K562 (cell line): ENCODE results near the gene TFCP2L1. TPM values are rescaled to one million over a fixed set of nuclear protein-coding genes. Genes with fewer than 3 reads are reported as not detected.

ENCODE experiments used
- CBX8 ChIP-seq: fragments of 200-600 bp; sonication (generic); IDR thresholded peaks from 2 replicates; pipeline ENCODE4 v1.6.1; 2012; ENCODE audit warnings: borderline replicate concordance, mixed run types, low read depth, mild to moderate bottlenecking, moderate library complexity, mixed read lengths, low read length, control low read depth, inconsistent platforms; ENCODE audit not compliant: poor library complexity, severe bottlenecking; ENCODE audit errors: extremely low read depth
- ESRRB ChIP-seq: fragments of 250-450 bp; sonication (Bioruptor Pico); IDR thresholded peaks from 2 replicates; pipeline ENCODE4 v1.5.0; 2020; ENCODE audit warnings: mild to moderate bottlenecking, moderate library complexity, borderline replicate concordance
- KLF6 ChIP-seq: fragments of 250-450 bp; sonication (Bioruptor Pico); IDR thresholded peaks from 2 replicates; pipeline ENCODE4 v1.4.0; 2020; ENCODE audit warnings: mild to moderate bottlenecking, moderate library complexity, borderline replicate concordance
- ZNF143 ChIP-seq: sonication (generic); formaldehyde crosslinking; IDR thresholded peaks from 2 replicates; pipeline ENCODE4 v1.9.0; 2022; ENCODE audit warnings: mild to moderate bottlenecking, missing genetic modification reagents
- ZNF707 ChIP-seq: fragments of 250-450 bp; sonication (Bioruptor Pico); conservative IDR thresholded peaks from 2 replicates; pipeline ENCODE4 v1.8.0; 2022; ENCODE audit warnings: inconsistent platforms, mild to moderate bottlenecking, moderate library complexity
- polyA plus RNA-seq, 8 experiments: library from polyadenylated mRNA; depleted of rRNA in 4 of 8; stranded (reverse) in 5 of 8; unstranded in 3 of 8; fragments of >200 nt; fragmentation: Nextera tagmentation in 2 of 8; fragmentation: Illumina TruSeq in 1 of 8; extraction: Ambion mirVana in 2 of 8; extraction: Trizol in 1 of 8; gene quantifications; 2 replicates each; pipeline versions ENCODE4 v1.2.1 to v1.2.3, GENCODE V29; 2011 to 2014; ENCODE audit warnings: inconsistent platforms in 1 of 8, missing spikeins in 1 of 8
- total RNA-seq, 7 experiments: library from RNA; depleted of rRNA in 6 of 7; stranded (reverse); fragments of >200 nt in 6 of 7; fragmentation: Illumina TruSeq in 2 of 7; extraction: Trizol in 2 of 7; gene quantifications; 2 replicates each; pipeline versions ENCODE4 v1.2.1 to v1.2.3, GENCODE V29; 2011 to 2021; ENCODE audit warnings: low replicate concordance in 1 of 7
- TF ChIP-seq, protein P1 (sequence below): fragments of 250-450 bp; sonication (Bioruptor Pico); IDR thresholded peaks from 2 replicates; pipeline ENCODE4 v1.4.0; 2020
- TF ChIP-seq, protein P2 (sequence below): fragments of 450-650 bp; formaldehyde crosslinking; IDR thresholded peaks from 2 replicates; pipeline ENCODE4 v1.4.0; 2020; ENCODE audit warnings: mild to moderate bottlenecking
- TF ChIP-seq, protein P3 (sequence below): fragments of 450-650 bp; IDR thresholded peaks from 2 replicates; pipeline ENCODE4 v1.6.1; 2017; ENCODE audit warnings: mild to moderate bottlenecking, moderate library complexity

The TFCP2L1 gene
- total and polyA plus RNA-seq, 9 of the 15 experiments (the other 6 are each of a cell fraction or from before 2014, with no cell fraction given) = 0.08 to 1.00 (median 0.42) TPM

DNA sequence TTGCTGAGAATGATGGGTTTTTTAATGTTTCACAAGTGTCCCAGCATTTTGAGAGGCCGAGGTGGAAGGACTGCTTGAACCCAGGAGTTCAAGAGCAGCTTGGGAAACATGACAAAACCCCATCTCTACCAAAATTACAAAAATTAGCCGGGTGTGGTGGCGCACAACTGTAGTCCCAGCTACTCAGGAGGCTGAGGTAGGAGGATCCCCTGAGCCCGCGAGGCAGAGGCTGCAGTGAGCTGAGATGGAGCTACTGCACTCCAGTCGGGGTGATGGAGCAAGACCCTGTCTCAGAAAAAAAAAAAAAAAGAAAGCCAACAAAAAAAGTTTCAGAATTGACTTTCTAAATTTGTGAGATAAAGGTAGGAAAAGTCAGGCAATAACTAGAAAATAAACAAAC lies 8.7 kb downstream of the TFCP2L1 start (continued):
- no peak for TF ChIP-seq CBX8
- no peak for TF ChIP-seq ESRRB (CRISPR knock-in tag)
- TF ChIP-seq ZNF707 (CRISPR knock-in tag) = no peak
- TF ChIP-seq, protein P1, sequence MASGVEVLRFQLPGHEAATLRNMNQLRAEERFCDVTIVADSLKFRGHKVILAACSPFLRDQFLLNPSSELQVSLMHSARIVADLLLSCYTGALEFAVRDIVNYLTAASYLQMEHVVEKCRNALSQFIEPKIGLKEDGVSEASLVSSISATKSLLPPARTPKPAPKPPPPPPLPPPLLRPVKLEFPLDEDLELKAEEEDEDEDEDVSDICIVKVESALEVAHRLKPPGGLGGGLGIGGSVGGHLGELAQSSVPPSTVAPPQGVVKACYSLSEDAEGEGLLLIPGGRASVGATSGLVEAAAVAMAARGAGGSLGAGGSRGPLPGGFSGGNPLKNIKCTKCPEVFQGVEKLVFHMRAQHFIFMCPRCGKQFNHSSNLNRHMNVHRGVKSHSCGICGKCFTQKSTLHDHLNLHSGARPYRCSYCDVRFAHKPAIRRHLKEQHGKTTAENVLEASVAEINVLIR (CRISPR knock-in tag) = no peak
- TF ChIP-seq, protein P2, sequence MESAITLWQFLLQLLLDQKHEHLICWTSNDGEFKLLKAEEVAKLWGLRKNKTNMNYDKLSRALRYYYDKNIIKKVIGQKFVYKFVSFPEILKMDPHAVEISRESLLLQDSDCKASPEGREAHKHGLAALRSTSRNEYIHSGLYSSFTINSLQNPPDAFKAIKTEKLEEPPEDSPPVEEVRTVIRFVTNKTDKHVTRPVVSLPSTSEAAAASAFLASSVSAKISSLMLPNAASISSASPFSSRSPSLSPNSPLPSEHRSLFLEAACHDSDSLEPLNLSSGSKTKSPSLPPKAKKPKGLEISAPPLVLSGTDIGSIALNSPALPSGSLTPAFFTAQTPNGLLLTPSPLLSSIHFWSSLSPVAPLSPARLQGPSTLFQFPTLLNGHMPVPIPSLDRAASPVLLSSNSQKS (CRISPR knock-in tag) = no peak
- no peak for TF ChIP-seq KLF6
- TF ChIP-seq ZNF143 = no peak
- TF ChIP-seq, protein P3, sequence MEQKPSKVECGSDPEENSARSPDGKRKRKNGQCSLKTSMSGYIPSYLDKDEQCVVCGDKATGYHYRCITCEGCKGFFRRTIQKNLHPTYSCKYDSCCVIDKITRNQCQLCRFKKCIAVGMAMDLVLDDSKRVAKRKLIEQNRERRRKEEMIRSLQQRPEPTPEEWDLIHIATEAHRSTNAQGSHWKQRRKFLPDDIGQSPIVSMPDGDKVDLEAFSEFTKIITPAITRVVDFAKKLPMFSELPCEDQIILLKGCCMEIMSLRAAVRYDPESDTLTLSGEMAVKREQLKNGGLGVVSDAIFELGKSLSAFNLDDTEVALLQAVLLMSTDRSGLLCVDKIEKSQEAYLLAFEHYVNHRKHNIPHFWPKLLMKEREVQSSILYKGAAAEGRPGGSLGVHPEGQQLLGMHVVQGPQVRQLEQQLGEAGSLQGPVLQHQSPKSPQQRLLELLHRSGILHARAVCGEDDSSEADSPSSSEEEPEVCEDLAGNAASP = no peak
